GM12878 (cell line): Measurements from ENCODE around the gene SLC25A29. TPM values are rescaled to one million over a fixed set of nuclear protein-coding genes. Genes with fewer than 3 reads are reported as not detected.

Experiments
- ATAC-seq: fragments of 200-7000 bp; cut with Tn5 transposase; 3 replicates; pipeline ENCODE4 v1.9.1; 2020; ENCODE audit warnings: mild to moderate bottlenecking, moderate library complexity
- BruUV-seq: library from RNA; stranded (reverse); fragments of 400-500 nt; replicated peaks from 2 replicates; lab custom pipeline; 2021; lab: Mats Ljungman, UMichigan
- CTCF ChIA-PET: fragments of 300-600 bp; sonication (Branson Sonifier 250); formaldehyde crosslinking; extraction: SDS; loops from one replicate; lab custom pipeline; 2021; ENCODE audit warnings: inconsistent platforms; lab: Yijun Ruan, JAX
- POLR2A ChIA-PET: fragments of 350-600 bp; formaldehyde crosslinking; extraction: SDS; loops from one replicate; lab custom pipeline; 2021; ENCODE audit warnings: inconsistent platforms; lab: Charles Lee
- RAD21 ChIA-PET: fragments of 300-600 bp; sonication (Branson Sonifier 250); formaldehyde crosslinking; loops from one replicate; lab custom pipeline; 2023; ENCODE audit warnings: antibody characterized with exemption; ENCODE audit not compliant: unreplicated experiment; lab: Charles Lee
- SMC1A ChIA-PET: fragments of 300-600 bp; sonication (Branson Sonifier 250); formaldehyde crosslinking; loops from one replicate; lab custom pipeline; 2023; ENCODE audit not compliant: unreplicated experiment, uncharacterized antibody; lab: Charles Lee
- DNase-seq: peaks from one replicate; pipeline ENCODE4 v3.0.0-alpha.2; 2011; ENCODE audit warnings: low read depth, low spot score
- FAIRE-seq: peaks from 3 replicates; lab custom pipeline; 2011; peaks lifted over from hg19 to GRCh38; lab: Jason Lieb, UNC
- H2AFZ ChIP-seq: 2 replicates; pipeline ENCODE4 v1.6.0; 2011; ENCODE audit warnings: low read depth, low read length, control low read depth; ENCODE audit not compliant: control insufficient read depth
- H3K27ac ChIP-seq: 2 replicates; pipeline ENCODE4 v1.5.1; 2011; ENCODE audit warnings: control low read depth; ENCODE audit not compliant: control insufficient read depth, insufficient read depth
- H3K27me3 ChIP-seq, 2 experiments: replicated peaks in 1 of 2; 2 replicates each; pipeline versions ENCODE4 v1.6.0 to v1.6.1; 2011; ENCODE audit warnings: low read length in 1 of 2; ENCODE audit not compliant: control insufficient read depth in 2 of 2, insufficient read depth in 2 of 2
- H3K36me3 ChIP-seq, 2 experiments: 2 replicates each; pipeline ENCODE4 v1.5.1; 2011; ENCODE audit warnings: low read length in 1 of 2; ENCODE audit not compliant: control insufficient read depth in 2 of 2, insufficient read depth in 2 of 2
- H3K4me1 ChIP-seq: 2 replicates; pipeline ENCODE4 v1.6.1; 2011; ENCODE audit warnings: mild to moderate bottlenecking, low read length, moderate library complexity, mixed read lengths; ENCODE audit not compliant: control insufficient read depth, insufficient read depth
- H3K4me2 ChIP-seq: 2 replicates; pipeline ENCODE4 v1.6.0; 2011; ENCODE audit warnings: control low read depth; ENCODE audit not compliant: control insufficient read depth, insufficient read depth
- H3K4me3 ChIP-seq: fragments of 200-600 bp; sonication (generic); 2 replicates; pipeline ENCODE4 v1.5.1; 2016
- H3K79me2 ChIP-seq: 2 replicates; pipeline ENCODE4 v1.6.0; 2011; ENCODE audit warnings: low read length; ENCODE audit not compliant: control insufficient read depth, insufficient read depth
- H3K9ac ChIP-seq: 2 replicates; pipeline ENCODE4 v1.8.0; 2011; ENCODE audit warnings: low read length, control low read depth, mixed read lengths; ENCODE audit not compliant: control insufficient read depth, insufficient read depth
- H3K9me3 ChIP-seq: replicated peaks from 3 replicates; pipeline ENCODE4 v1.5.1; 2011; ENCODE audit warnings: mild to moderate bottlenecking, low read length; ENCODE audit not compliant: control insufficient read depth, insufficient read depth
- H4K20me1 ChIP-seq: 2 replicates; pipeline ENCODE4 v1.6.0; 2011; ENCODE audit not compliant: control insufficient read depth, insufficient read depth
- CEBPB ChIP-seq, 2 experiments: fragments of 150-350 bp in 1 of 2; IDR thresholded peaks; 2 replicates each; pipeline ENCODE4 v1.6.1; 2012 to 2014; ENCODE audit warnings: low read depth in 2 of 2, low read length in 2 of 2, borderline replicate concordance in 1 of 2, inconsistent platforms in 1 of 2
- EZH2 ChIP-seq: IDR thresholded peaks from 2 replicates; pipeline ENCODE4 v1.6.1; 2012; ENCODE audit warnings: low read depth, mild to moderate bottlenecking, control low read depth, inconsistent platforms, low read length, borderline replicate concordance; ENCODE audit not compliant: control insufficient read depth
- IKZF2 ChIP-seq, 2 experiments: fragments of 450-650 bp; IDR thresholded peaks; 2 replicates each; pipeline ENCODE4 v1.6.1; 2017; ENCODE audit warnings: mild to moderate bottlenecking in 2 of 2, moderate library complexity in 2 of 2
- RFX5 ChIP-seq: IDR thresholded peaks from 2 replicates; pipeline ENCODE4 v1.6.1; 2011; ENCODE audit warnings: low read depth, low read length, improper control_type of control experiment
- ZNF384 ChIP-seq: IDR thresholded peaks from 2 replicates; pipeline ENCODE4 v1.6.1; 2012; ENCODE audit warnings: low read depth, mild to moderate bottlenecking, low read length, improper control_type of control experiment, borderline replicate concordance
- ZZZ3 ChIP-seq: IDR thresholded peaks from 2 replicates; pipeline ENCODE4 v1.6.1; 2011; ENCODE audit warnings: low read depth; ENCODE audit not compliant: control insufficient read depth, insufficient read length
- WGBS: methylation state at CpG from one replicate; pipeline ENCODE4 v1.1.6; 2016; ENCODE audit warnings: low lambda C conversion rate; ENCODE audit not compliant: insufficient replicate concordance, insufficient coverage; ENCODE audit errors: missing lambda C conversion rate; 5-methylcytosine and 5-hydroxymethylcytosine counted together
- in situ Hi-C: fragments of 300-500 bp; cut with MboI; formaldehyde crosslinking; loops from 9 replicates; pipeline ENCODE4 v1.14.3; 2018; ENCODE audit warnings: mixed read lengths
- intact Hi-C: fragments of 100-400 bp; cut with micrococcal nuclease; formaldehyde crosslinking; loops from one replicate; pipeline ENCODE4 v1.14.2; 2022; ENCODE audit not compliant: unreplicated experiment
- polyA plus RNA-seq, 11 experiments: library from polyadenylated mRNA; depleted of rRNA in 4 of 11; unstranded in 6 of 11; stranded (reverse) in 5 of 11; fragments of >200 nt; fragmentation: Nextera tagmentation in 4 of 11; fragmentation: Illumina TruSeq in 1 of 11; extraction: Ambion mirVana in 4 of 11; extraction: Trizol in 1 of 11; gene quantifications; 1 replicate in 1 of 11; 2 replicates in 10 of 11; pipeline versions ENCODE4 v1.2.1 to v1.2.3, GENCODE V29; 2011 to 2016; ENCODE audit warnings: inconsistent platforms in 2 of 11, missing spikeins in 2 of 11, low read depth in 1 of 11
- total RNA-seq, 4 experiments: library from RNA; depleted of rRNA in 3 of 4; stranded (reverse); fragments of >200 nt in 3 of 4; fragmentation: Illumina TruSeq in 1 of 4; extraction: Trizol in 1 of 4; gene quantifications; 2 replicates each; pipeline versions ENCODE4 v1.2.1 to v1.2.3, GENCODE V29; 2013 to 2021
- TF ChIP-seq, protein P1 (sequence below): IDR thresholded peaks from 2 replicates; pipeline ENCODE4 v1.6.1; 2011; ENCODE audit warnings: mild to moderate bottlenecking, low read depth, low read length, moderate library complexity; ENCODE audit not compliant: insufficient replicate concordance

The SLC25A29 gene
- total and polyA plus RNA-seq, 10 of the 15 experiments (the other 5 are each of a cell fraction or from before 2014, with no cell fraction given): 0.42 to 13.3 (median 4.0) TPM; not detected in 1

DNA sequence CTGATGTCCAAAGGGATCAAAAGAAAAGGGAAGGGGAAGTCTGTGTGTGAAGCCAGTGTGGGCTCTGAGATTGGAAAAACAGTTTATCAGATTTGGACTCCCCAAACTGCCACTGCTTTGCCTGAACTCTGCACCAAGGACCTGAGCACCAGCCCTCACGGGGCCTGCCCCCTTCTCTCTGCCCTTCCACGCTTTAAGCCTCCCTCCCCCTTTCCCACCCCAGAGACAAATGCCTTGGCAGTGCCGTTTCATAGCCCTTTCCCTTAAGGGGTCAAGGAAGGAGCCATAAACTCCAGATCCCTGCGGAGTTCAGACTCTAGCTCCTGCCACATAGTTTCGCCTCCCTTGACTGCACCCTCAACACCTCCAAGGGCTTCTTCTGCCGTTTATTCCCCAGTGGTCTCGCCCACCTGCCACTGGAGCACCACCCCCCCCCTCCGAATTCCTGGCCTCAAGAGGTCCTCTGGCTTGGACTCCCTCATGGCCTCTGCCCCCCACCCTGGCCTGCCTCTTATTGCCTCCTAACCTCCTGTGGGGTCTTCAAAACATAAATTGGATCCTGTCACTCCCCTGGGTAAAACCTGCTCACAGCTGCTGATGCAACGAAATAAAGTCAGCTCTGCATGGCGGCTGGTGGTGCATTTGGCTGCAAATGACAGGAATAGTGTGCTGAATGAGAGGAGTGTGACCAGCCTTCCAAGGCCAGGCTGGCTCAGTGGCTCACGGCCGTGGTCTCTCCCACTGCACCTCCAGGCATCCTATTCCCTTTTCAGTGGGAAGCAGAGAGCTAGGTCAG, 18.8 kb downstream of the SLC25A29 start:
- no peaks in the 10 kb centered on the region for H3K4me1 ChIP-seq
- ChIA-PET RAD21 (no interaction called here), CTCF (interaction anchor here (1.2 to 5.3 kb wide), 5 partner anchors 9 to 97 kb away, joined by 3 to 50 read pairs (median 13); partner anchors contain the start of gene WDR25), SMC1A (no interaction called here), POLR2A (interaction anchor here (0.6 kb wide), 1 partner anchor 52 kb away, joined by 8 read pairs; no protein-coding TSS in a partner anchor)
- no peak overlapping the region for H3K9ac ChIP-seq
- no peak for FAIRE-seq
- no peaks in the 10 kb centered on the region for H4K20me1 ChIP-seq
- ATAC-seq: no peak
- no peaks in the 10 kb centered on the region for H3K36me3 ChIP-seq
- BruUV-seq: no TSS peak
- H2AFZ ChIP-seq: no peak overlapping the region
- H3K4me2 ChIP-seq: no peak overlapping the region
- in situ Hi-C loops (loop anchor here (10.0 kb wide), 1 partner anchor 357 kb away; no protein-coding TSS in a partner anchor), intact Hi-C loops (no loop called here)
- H3K9me3 ChIP-seq: no peaks in the 10 kb centered on the region
- WGBS: 55% methylated on average over 12 of the region's 12 CpGs
- H3K27me3 ChIP-seq: no peaks in the 10 kb centered on the region
- H3K79me2 ChIP-seq: no peaks in the 10 kb centered on the region
- no peak overlapping the region for H3K4me3 ChIP-seq
- no peak overlapping the region for H3K27ac ChIP-seq
- no peak for DNase-seq
- TF ChIP-seq RFX5 (no peak), EZH2 (no peak), IKZF2 (IDR thresholded peaks at IDR 0.05) (no peak), ZZZ3 (no peak), CEBPB (IDR thresholded peaks at IDR 0.05; ENCODE audit: borderline replicate concordance in 1 of 2, low read depth in 2 of 2, low read length in 2 of 2) (no peak), ZNF384 (no peak)
- TF ChIP-seq, protein P1, sequence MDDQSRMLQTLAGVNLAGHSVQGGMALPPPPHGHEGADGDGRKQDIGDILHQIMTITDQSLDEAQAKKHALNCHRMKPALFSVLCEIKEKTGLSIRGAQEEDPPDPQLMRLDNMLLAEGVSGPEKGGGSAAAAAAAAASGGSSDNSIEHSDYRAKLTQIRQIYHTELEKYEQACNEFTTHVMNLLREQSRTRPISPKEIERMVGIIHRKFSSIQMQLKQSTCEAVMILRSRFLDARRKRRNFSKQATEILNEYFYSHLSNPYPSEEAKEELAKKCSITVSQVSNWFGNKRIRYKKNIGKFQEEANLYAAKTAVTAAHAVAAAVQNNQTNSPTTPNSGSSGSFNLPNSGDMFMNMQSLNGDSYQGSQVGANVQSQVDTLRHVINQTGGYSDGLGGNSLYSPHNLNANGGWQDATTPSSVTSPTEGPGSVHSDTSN: no peak
